Omental fat pad (tissue), 4 donors: Measurements from ENCODE around the gene SSNA1. TPM values are rescaled to one million over a fixed set of nuclear protein-coding genes. Genes with fewer than 3 reads are reported as not detected.

Experiments used
- ATAC-seq: fragments of 150-250 bp; one replicate; pipeline ENCODE4 v1.9.1; 2016; ENCODE audit warnings: mild to moderate bottlenecking, moderate library complexity; ENCODE audit not compliant: low FRiP score
- DNase-seq: peaks from one replicate; pipeline ENCODE4 v3.0.0-alpha.2; 2019; ENCODE audit warnings: low spot score
- CTCF ChIP-seq, 3 donors: fragments of 450-650 bp; IDR thresholded peaks; one replicate each; pipeline ENCODE4 v1.5.1; 2016 to 2017; ENCODE audit warnings: antibody characterized with exemption in 3 of 3, mild to moderate bottlenecking in 3 of 3, moderate library complexity in 2 of 3
- total RNA-seq, 4 donors: library from RNA; depleted of rRNA; stranded (reverse); fragments of >200 nt; gene quantifications; one replicate each; pipeline ENCODE4 v1.1.0, GENCODE V29; 2016

SSNA1 gene
- total RNA-seq, 4 donors from 2014 or later = 51.2 to 78.2 (median 67.1) TPM

- no peak for DNase-seq
- no peak for TF ChIP-seq CTCF (IDR thresholded peaks at IDR 0.05)
- ATAC-seq = no peak
These were observed 46.2 kb upstream of the SSNA1 start for GRCh38 chr9:137141976-137142936.

GRCh38 chr9:137143459-137143858 lies 45.0 kb upstream of the SSNA1 start:
- no peak for TF ChIP-seq CTCF (IDR thresholded peaks at IDR 0.05)
- ATAC-seq = no peak

GRCh38 chr9:137145731-137146526 lies 42.5 kb upstream of the SSNA1 start:
- ATAC-seq = no peak
- TF ChIP-seq CTCF (IDR thresholded peaks at IDR 0.05) = no peak
- no peak for DNase-seq

More at GRCh38 chr9:137143459-137143858, 45.0 kb upstream of the SSNA1 start:
- DNase-seq = no peak

- TF ChIP-seq CTCF (IDR thresholded peaks at IDR 0.05) = no peak
- no peak for ATAC-seq
- DNase-seq = no peak
These were observed 42.0 kb upstream of the SSNA1 start for GRCh38 chr9:137146527-137146918.

GRCh38 chr9:137147091-137147792 lies 41.2 kb upstream of the SSNA1 start:
- DNase-seq (no peak), ATAC-seq (no peak)
- TF ChIP-seq CTCF (IDR thresholded peaks at IDR 0.05) = no peak

GRCh38 chr9:137147793-137148160 lies 40.7 kb upstream of the SSNA1 start:
- ATAC-seq (no peak), DNase-seq (no peak)
- no peak for TF ChIP-seq CTCF (IDR thresholded peaks at IDR 0.05)
